DOHH2 (cell line): ENCODE data around the gene CTDP1.

Experiments used
- CTCF ChIP-seq: fragments of 200-600 bp; sonication (generic); IDR thresholded peaks from one replicate; pipeline ENCODE4 v1.5.1; 2014; ENCODE audit warnings: antibody characterized with exemption, mild to moderate bottlenecking, low read depth, low read length; ENCODE audit not compliant: poor library complexity, severe bottlenecking
- EZH2phosphoT487 ChIP-seq: fragments of 200-600 bp; sonication (generic); IDR thresholded peaks from 2 replicates; pipeline ENCODE4 v1.6.1; 2017; ENCODE audit warnings: borderline replicate concordance, mild to moderate bottlenecking, antibody characterized with exemption, low read length, moderate library complexity, mixed read lengths

- TF ChIP-seq CTCF (no peak), EZH2phosphoT487 (no peak)
These were observed 86.7 kb downstream of the CTDP1 start for GRCh38 chr18:79766308-79766707.
